IMR-90 (cell line): ENCODE measurements around the gene PRR20E. TPM values are rescaled to one million over a fixed set of nuclear protein-coding genes. Genes with fewer than 3 reads are reported as not detected.
"Not testable (repeated sequence)": the region's sequence is repeated elsewhere in the genome, so short reads cannot be mapped to it uniquely, and the experiment has no call there.

Experiments
- ATAC-seq: fragments of 200-7000 bp; cut with Tn5 transposase; 2 replicates; pipeline ENCODE4 v1.9.1; 2020; ENCODE audit warnings: low read depth, mild to moderate bottlenecking, moderate library complexity
- BruUV-seq: library from RNA; stranded (reverse); fragments of 400-500 nt; replicated peaks from 2 replicates; lab custom pipeline; 2021; lab: Mats Ljungman, UMichigan
- CTCF ChIA-PET: fragments of 300-600 bp; formaldehyde crosslinking; extraction: SDS; loops from one replicate; lab custom pipeline; 2021; ENCODE audit warnings: antibody characterized with exemption; lab: Yijun Ruan, JAX
- POLR2A ChIA-PET: fragments of 300-600 bp; sonication (Branson Sonifier 250); formaldehyde crosslinking; loops from one replicate; lab custom pipeline; 2022; ENCODE audit warnings: antibody characterized with exemption; ENCODE audit not compliant: unreplicated experiment; lab: Charles Lee
- DNase-seq: peaks from one replicate; pipeline ENCODE4 v3.0.0; 2013
- H2AFZ ChIP-seq: replicated peaks from 2 replicates; pipeline ENCODE3; 2013; ENCODE audit warnings: low read length, mild to moderate bottlenecking; ENCODE audit not compliant: poor library complexity
- H2AK5ac ChIP-seq: 2 replicates; pipeline ENCODE4 v1.6.1; 2013; ENCODE audit warnings: low read depth, low read length, inconsistent platforms
- H2AK9ac ChIP-seq: replicated peaks from 2 replicates; pipeline ENCODE3; 2013; ENCODE audit warnings: mild to moderate bottlenecking, low read depth, low read length, moderate library complexity; ENCODE audit not compliant: poor library complexity
- H2BK120ac ChIP-seq: 2 replicates; pipeline ENCODE4 v1.6.1; 2013; ENCODE audit warnings: low read depth, low read length, inconsistent platforms
- H2BK15ac ChIP-seq: 3 replicates; pipeline ENCODE4 v1.6.1; 2013; ENCODE audit warnings: low read depth, low read length, inconsistent platforms
- H2BK20ac ChIP-seq: 2 replicates; pipeline ENCODE4 v1.6.1; 2013; ENCODE audit warnings: low read depth, mild to moderate bottlenecking, inconsistent platforms, low read length, moderate library complexity
- H2BK5ac ChIP-seq: 2 replicates; pipeline ENCODE4 v1.6.1; 2013; ENCODE audit warnings: mild to moderate bottlenecking, low read depth, low read length, inconsistent platforms; ENCODE audit not compliant: poor library complexity, severe bottlenecking
- H3K14ac ChIP-seq: replicated peaks from 2 replicates; pipeline ENCODE4 v1.6.1; 2013; ENCODE audit warnings: low read depth, low read length, inconsistent platforms
- H3K18ac ChIP-seq: 2 replicates; pipeline ENCODE4 v1.6.1; 2013; ENCODE audit warnings: low read depth, low read length, control low read depth
- H3K23ac ChIP-seq: 2 replicates; pipeline ENCODE4 v1.6.1; 2013; ENCODE audit warnings: low read depth, low read length, inconsistent platforms
- H3K27ac ChIP-seq: 2 replicates; pipeline ENCODE4 v1.5.1; 2013; ENCODE audit warnings: mild to moderate bottlenecking, control low read depth, low read length; ENCODE audit not compliant: insufficient read depth
- H3K27me3 ChIP-seq: 2 replicates; pipeline ENCODE4 v1.6.1; 2013; ENCODE audit warnings: low read length; ENCODE audit not compliant: control insufficient read depth, insufficient read depth
- H3K36me3 ChIP-seq: 2 replicates; pipeline ENCODE4 v1.6.1; 2013; ENCODE audit warnings: low read length, mixed read lengths; ENCODE audit not compliant: control insufficient read depth, insufficient read depth
- H3K4ac ChIP-seq: 2 replicates; pipeline ENCODE4 v1.6.1; 2013; ENCODE audit warnings: low read depth, low read length, inconsistent platforms
- H3K4me1 ChIP-seq: 2 replicates; pipeline ENCODE4 v1.6.1; 2013; ENCODE audit warnings: low read length, mixed read lengths; ENCODE audit not compliant: control insufficient read depth, insufficient read depth
- H3K4me2 ChIP-seq: 2 replicates; pipeline ENCODE4 v1.6.1; 2013; ENCODE audit warnings: low read depth, mild to moderate bottlenecking, control low read depth, low read length, moderate library complexity
- H3K4me3 ChIP-seq: 2 replicates; pipeline ENCODE4 v1.5.1; 2013; ENCODE audit warnings: low read depth, mild to moderate bottlenecking, control low read depth, low read length, moderate library complexity; ENCODE audit not compliant: insufficient read depth
- H3K56ac ChIP-seq: 2 replicates; pipeline ENCODE4 v1.6.1; 2013; ENCODE audit warnings: low read length, inconsistent platforms; ENCODE audit not compliant: insufficient read depth; ENCODE audit errors: extremely low read depth
- H3K79me1 ChIP-seq, 2 experiments: 2 replicates each; pipeline ENCODE4 v1.6.1; 2013; ENCODE audit warnings: low read length in 2 of 2, inconsistent platforms in 1 of 2, low read depth in 1 of 2
- H3K9ac ChIP-seq: 2 replicates; pipeline ENCODE4 v1.6.1; 2013; ENCODE audit warnings: low read depth, low read length, control low read depth
- H3K9me1 ChIP-seq: 2 replicates; pipeline ENCODE4 v1.6.1; 2013; ENCODE audit warnings: low read length, inconsistent platforms; ENCODE audit not compliant: insufficient read depth
- H3K9me3 ChIP-seq: 2 replicates; pipeline ENCODE4 v1.6.1; 2013; ENCODE audit warnings: low read length; ENCODE audit not compliant: control insufficient read depth, insufficient read depth
- H4K20me1 ChIP-seq: 2 replicates; pipeline ENCODE4 v1.6.1; 2013; ENCODE audit warnings: low read length, inconsistent platforms; ENCODE audit not compliant: insufficient read depth
- H4K5ac ChIP-seq: 2 replicates; pipeline ENCODE4 v1.6.1; 2013; ENCODE audit warnings: mild to moderate bottlenecking, low read depth, low read length, control low read depth
- H4K8ac ChIP-seq, 2 experiments: 2 replicates each; pipeline ENCODE4 v1.6.1; 2013; ENCODE audit warnings: low read depth in 2 of 2, low read length in 2 of 2, control low read depth in 1 of 2, inconsistent platforms in 1 of 2
- H4K91ac ChIP-seq: 2 replicates; pipeline ENCODE4 v1.6.1; 2013; ENCODE audit warnings: low read depth, low read length, inconsistent platforms; ENCODE audit not compliant: insufficient read depth
- WGBS, 2 experiments: methylation state at CpG; one replicate each; pipeline versions ENCODE4 v1.1.5 to v1.1.7; 2013; ENCODE audit warnings: missing lambda C conversion rate in 2 of 2; ENCODE audit not compliant: insufficient read length in 1 of 2; ENCODE audit errors: extremely low coverage in 2 of 2; 5-methylcytosine and 5-hydroxymethylcytosine counted together
- dilution Hi-C: fragments of 300-500 bp; cut with HindIII; formaldehyde crosslinking; loops from one replicate; pipeline ENCODE4 v1.14.3; 2018; ENCODE audit warnings: low sequenced_read_pairs; ENCODE audit not compliant: unreplicated experiment
- in situ Hi-C: fragments of 300-500 bp; cut with MboI; formaldehyde crosslinking; loops from 3 replicates; pipeline ENCODE4 v1.14.3; 2019; ENCODE audit warnings: low sequenced_read_pairs, inconsistent platforms, mixed read lengths
- intact Hi-C: fragments of 100-400 bp; cut with micrococcal nuclease; formaldehyde crosslinking; loops from 2 replicates; pipeline ENCODE4 v1.10.0; 2022
- polyA plus RNA-seq, 3 experiments: library from polyadenylated mRNA; depleted of rRNA; stranded (reverse); fragments of >200 nt; gene quantifications; 2 replicates each; pipeline ENCODE4 v1.2.3, GENCODE V29; 2012; ENCODE audit warnings: low replicate concordance in 1 of 3
- total RNA-seq: library from RNA; depleted of rRNA; stranded (reverse); fragments of >200 nt; gene quantifications from 2 replicates; pipeline ENCODE4 v1.2.3, GENCODE V29; 2012

The PRR20E gene
- total and polyA plus RNA-seq, 2 of the 4 experiments (the other 2 are of a cell fraction), result not detected

- intact Hi-C loops, H2AK9ac ChIP-seq: not testable (repeated sequence)
Measured at GRCh38 chr13:57140235-57140968, 26.6 kb upstream of the PRR20E start, which contains the start of gene PRR20A. Gene PRR20A, plus strand, starts transcription at chr13:57140918. Its CDS starts 387 bp downstream, at chr13:57141305.

GRCh38 chr13:57147188-57147587 lies 19.8 kb upstream of the PRR20E start, which contains the start of gene PRR20B:
Gene PRR20B, plus strand, starts transcription at chr13:57147488. Its CDS starts 387 bp downstream, at chr13:57147875.
- ATAC-seq, BruUV-seq, H3K9me1 ChIP-seq, POLR2A ChIA-PET, H2AFZ ChIP-seq, H3K56ac ChIP-seq, H4K20me1 ChIP-seq, dilution Hi-C loops, DNase-seq, H3K18ac ChIP-seq, H3K4ac ChIP-seq, H4K5ac ChIP-seq, H3K23ac ChIP-seq, H3K9me3 ChIP-seq, H3K9ac ChIP-seq, intact Hi-C loops, CTCF ChIA-PET, H4K91ac ChIP-seq, H3K4me1 ChIP-seq, H3K14ac ChIP-seq, H2AK9ac ChIP-seq, H2BK5ac ChIP-seq, H3K79me1 ChIP-seq, H3K4me3 ChIP-seq, H3K36me3 ChIP-seq, H3K4me2 ChIP-seq, H2AK5ac ChIP-seq, in situ Hi-C loops, H2BK20ac ChIP-seq, H2BK120ac ChIP-seq, H3K27ac ChIP-seq, H2BK15ac ChIP-seq, H3K27me3 ChIP-seq, H4K8ac ChIP-seq: not testable (repeated sequence)
- no CpG with 5 or more reads among the region's 22 CpGs for WGBS, 2 experiments

More at GRCh38 chr13:57140235-57140968, 26.6 kb upstream of the PRR20E start, which contains the start of gene PRR20A:
- H3K18ac ChIP-seq, H2BK120ac ChIP-seq, H3K4me3 ChIP-seq, H3K36me3 ChIP-seq, H3K9me3 ChIP-seq, H4K91ac ChIP-seq, H3K4me2 ChIP-seq, ATAC-seq, dilution Hi-C loops, H3K4ac ChIP-seq, in situ Hi-C loops, H3K9me1 ChIP-seq, H4K20me1 ChIP-seq, H3K23ac ChIP-seq, H4K8ac ChIP-seq, H2BK15ac ChIP-seq, H2BK5ac ChIP-seq, H3K14ac ChIP-seq, H3K79me1 ChIP-seq, H3K27me3 ChIP-seq, H3K9ac ChIP-seq, DNase-seq, H2BK20ac ChIP-seq, BruUV-seq, CTCF ChIA-PET, H2AFZ ChIP-seq, H2AK5ac ChIP-seq, POLR2A ChIA-PET, H3K27ac ChIP-seq, H3K56ac ChIP-seq, H4K5ac ChIP-seq, H3K4me1 ChIP-seq: not testable (repeated sequence)
- no CpG with 5 or more reads among the region's 34 CpGs for WGBS, 2 experiments
